Endodermal cell (in vitro differentiated cells): ENCODE data around the gene UBE2H. TPM values are rescaled to one million over a fixed set of nuclear protein-coding genes. Genes with fewer than 3 reads are reported as not detected.

ENCODE experiments used
- DNase-seq: peaks from one replicate; pipeline ENCODE4 v3.0.0-alpha.2; 2017
- H3K27ac ChIP-seq: 2 replicates; pipeline ENCODE4 v1.5.1; 2013; ENCODE audit warnings: mild to moderate bottlenecking, low read depth, low read length, moderate library complexity
- H3K27me3 ChIP-seq: 2 replicates; pipeline ENCODE4 v1.6.1; 2013; ENCODE audit warnings: mild to moderate bottlenecking, low read length, moderate library complexity; ENCODE audit not compliant: insufficient read depth, control insufficient read depth, poor library complexity, severe bottlenecking
- H3K36me3 ChIP-seq: 2 replicates; pipeline ENCODE4 v1.7.0; 2013; ENCODE audit warnings: mild to moderate bottlenecking, low read length, moderate library complexity; ENCODE audit not compliant: control insufficient read depth, insufficient read depth
- H3K4me1 ChIP-seq: one replicate; pipeline ENCODE4 v1.7.0; 2013; ENCODE audit warnings: low read length; ENCODE audit not compliant: control insufficient read depth, insufficient read depth
- H3K4me3 ChIP-seq: 2 replicates; pipeline ENCODE4 v1.5.1; 2013; ENCODE audit warnings: mild to moderate bottlenecking, low read length, moderate library complexity
- H3K9ac ChIP-seq: 2 replicates; pipeline ENCODE4 v1.6.1; 2013; ENCODE audit warnings: mild to moderate bottlenecking, low read length, moderate library complexity; ENCODE audit not compliant: poor library complexity, severe bottlenecking; ENCODE audit errors: extremely low read depth
- H3K9me3 ChIP-seq: 2 replicates; pipeline ENCODE4 v1.6.1; 2013; ENCODE audit warnings: mild to moderate bottlenecking, low read length, moderate library complexity; ENCODE audit not compliant: control insufficient read depth
- H3K27ac Mint-ChIP-seq: 2 replicates; pipeline ENCODE4 v1.8.0; 2020; ENCODE audit warnings: mixed read lengths
- H3K27me3 Mint-ChIP-seq: 2 replicates; pipeline ENCODE4 v1.8.0; 2021; ENCODE audit warnings: mild to moderate bottlenecking, mixed read lengths; ENCODE audit not compliant: insufficient read depth
- H3K36me3 Mint-ChIP-seq: 2 replicates; pipeline ENCODE4 v1.8.0; 2020; ENCODE audit warnings: low read depth, mixed read lengths
- H3K4me1 Mint-ChIP-seq: 2 replicates; pipeline ENCODE4 v1.8.0; 2020; ENCODE audit warnings: mixed read lengths
- H3K4me3 Mint-ChIP-seq: 2 replicates; pipeline ENCODE4 v1.8.0; 2020; ENCODE audit warnings: mild to moderate bottlenecking, moderate library complexity, mixed read lengths
- H3K9me3 Mint-ChIP-seq: 2 replicates; pipeline ENCODE4 v1.8.0; 2020; ENCODE audit warnings: mild to moderate bottlenecking, mixed read lengths
- WGBS, 2 experiments: methylation state at CpG; one replicate each; pipeline versions ENCODE4 v1.1.5 to v1.1.7; 2013; ENCODE audit warnings: missing lambda C conversion rate in 2 of 2, mixed read lengths in 1 of 2; ENCODE audit not compliant: insufficient coverage in 1 of 2, insufficient read length in 1 of 2; 5-methylcytosine and 5-hydroxymethylcytosine counted together
- total RNA-seq, 2 donors: library from RNA; stranded (reverse); fragmentation: NEBNext Ultra II Directional in 1 of 2; extraction: Animal tissue kit (Norgen Biotek cat#: 25700) in 1 of 2; gene quantifications; 2 replicates in 1 of 2; 3 replicates in 1 of 2; pipeline ENCODE4 v1.2.1, GENCODE V29; 2021
- TF ChIP-seq, protein P1 (sequence below): fragments of 200-600 bp; sonication (generic); conservative IDR thresholded peaks from 2 replicates; pipeline ENCODE4 v1.5.0; 2021; ENCODE audit warnings: antibody characterized with exemption, mild to moderate bottlenecking

Gene UBE2H
- total RNA-seq, 2 donors from 2014 or later: 74.5 to 74.7 TPM

DNA sequence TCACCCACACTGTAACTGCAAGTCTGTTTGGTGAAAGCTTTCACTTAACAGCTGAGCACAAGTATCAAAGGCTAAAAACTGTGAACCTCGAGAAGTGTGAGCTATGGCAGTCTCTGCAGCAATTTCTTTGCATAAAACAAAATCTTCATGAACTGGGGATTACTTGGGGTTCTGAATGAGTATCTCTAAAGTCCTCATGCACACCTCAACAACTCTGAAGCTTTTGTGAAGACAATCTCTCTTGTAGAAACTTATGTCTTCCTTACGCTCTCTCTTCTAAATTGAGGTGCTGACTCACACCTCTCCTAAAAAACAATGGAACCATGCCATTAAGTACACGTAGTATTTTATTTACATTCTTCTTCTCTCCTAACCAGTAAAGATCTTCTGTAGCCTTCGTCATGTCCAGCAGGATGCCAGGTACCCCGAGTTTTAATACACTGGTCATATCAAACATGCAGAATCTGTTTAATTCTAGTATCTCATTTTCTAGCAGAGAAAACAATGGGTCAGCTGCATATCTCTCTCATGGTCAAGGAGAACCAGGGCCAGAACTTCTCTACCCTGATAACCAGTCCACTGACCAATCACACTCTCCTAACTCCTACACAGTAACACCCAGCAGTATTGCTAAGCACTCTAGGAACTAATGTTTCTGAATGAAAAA, 76.9 kb downstream of the UBE2H start:
- no peak overlapping the region for H3K9ac ChIP-seq
- no peak for DNase-seq
- TF ChIP-seq, protein P1, sequence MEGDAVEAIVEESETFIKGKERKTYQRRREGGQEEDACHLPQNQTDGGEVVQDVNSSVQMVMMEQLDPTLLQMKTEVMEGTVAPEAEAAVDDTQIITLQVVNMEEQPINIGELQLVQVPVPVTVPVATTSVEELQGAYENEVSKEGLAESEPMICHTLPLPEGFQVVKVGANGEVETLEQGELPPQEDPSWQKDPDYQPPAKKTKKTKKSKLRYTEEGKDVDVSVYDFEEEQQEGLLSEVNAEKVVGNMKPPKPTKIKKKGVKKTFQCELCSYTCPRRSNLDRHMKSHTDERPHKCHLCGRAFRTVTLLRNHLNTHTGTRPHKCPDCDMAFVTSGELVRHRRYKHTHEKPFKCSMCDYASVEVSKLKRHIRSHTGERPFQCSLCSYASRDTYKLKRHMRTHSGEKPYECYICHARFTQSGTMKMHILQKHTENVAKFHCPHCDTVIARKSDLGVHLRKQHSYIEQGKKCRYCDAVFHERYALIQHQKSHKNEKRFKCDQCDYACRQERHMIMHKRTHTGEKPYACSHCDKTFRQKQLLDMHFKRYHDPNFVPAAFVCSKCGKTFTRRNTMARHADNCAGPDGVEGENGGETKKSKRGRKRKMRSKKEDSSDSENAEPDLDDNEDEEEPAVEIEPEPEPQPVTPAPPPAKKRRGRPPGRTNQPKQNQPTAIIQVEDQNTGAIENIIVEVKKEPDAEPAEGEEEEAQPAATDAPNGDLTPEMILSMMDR: no peak
- Mint-ChIP-seq H3K27me3 (no peaks in the 10 kb centered on the region), H3K4me3 (no peak overlapping the region), H3K9me3 (no peaks in the 10 kb centered on the region), H3K36me3 (peaks cover 40% of the 10 kb centered on the region), H3K4me1 (peaks cover 39% of the 10 kb centered on the region), H3K27ac (peak overlapping the region; percentile 26)
- H3K9me3 ChIP-seq: no peaks in the 10 kb centered on the region
- no peak overlapping the region for H3K27ac ChIP-seq
- H3K4me3 ChIP-seq: no peak overlapping the region
- WGBS, 2 experiments: 81 to 87% methylated on average over 5 of the region's 5 CpGs
- H3K27me3 ChIP-seq: no peaks in the 10 kb centered on the region
- peaks cover 37% of the 10 kb centered on the region for H3K36me3 ChIP-seq
- peaks cover 9% of the 10 kb centered on the region for H3K4me1 ChIP-seq

DNA sequence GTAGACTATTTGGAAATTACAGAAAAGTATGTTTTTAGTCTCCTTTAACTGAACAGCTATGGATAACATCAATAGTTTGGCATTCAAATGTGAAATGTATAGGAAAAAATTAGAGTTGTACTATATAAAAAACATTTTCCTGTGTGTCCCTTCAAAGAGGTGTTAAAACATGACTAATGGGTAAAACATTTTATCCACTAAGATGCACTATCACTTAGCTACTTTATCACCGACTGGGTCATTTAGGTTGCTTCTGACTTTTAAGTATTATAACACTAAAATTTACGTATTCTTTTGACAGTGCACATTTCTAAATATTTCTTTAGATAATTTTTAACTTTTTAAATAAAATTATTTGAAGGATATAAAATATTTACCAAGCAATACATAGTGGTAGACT, 77.6 kb downstream of the UBE2H start:
- TF ChIP-seq, protein P1: no peak

DNA sequence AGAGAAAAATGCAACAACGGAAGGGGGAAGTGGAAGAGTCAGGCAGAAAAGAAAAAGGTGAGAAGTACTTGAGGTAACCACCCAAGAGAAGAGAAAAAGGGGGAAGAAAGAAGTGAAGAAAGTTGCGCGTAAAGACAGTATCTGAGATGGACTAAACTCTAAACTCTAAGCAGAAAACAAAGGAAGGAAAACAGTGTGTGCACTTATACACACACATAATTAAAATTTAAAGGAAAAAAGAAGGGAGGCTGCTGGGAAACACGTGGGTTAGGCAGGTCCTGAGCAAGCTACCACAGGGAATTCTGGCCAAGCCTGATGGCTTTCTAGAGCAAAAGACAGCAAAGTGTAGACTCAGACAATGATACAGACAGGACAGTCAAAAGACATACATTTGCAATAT, 78.0 kb downstream of the UBE2H start:
- TF ChIP-seq, protein P1: no peak
- Histone ChIP-seq H3K27ac (no peak overlapping the region), H3K9ac (no peak overlapping the region), H3K4me1 (peaks cover 9% of the 10 kb centered on the region), H3K9me3 (no peaks in the 10 kb centered on the region), H3K36me3 (peaks cover 34% of the 10 kb centered on the region), H3K27me3 (no peaks in the 10 kb centered on the region), H3K4me3 (no peak overlapping the region)
- Mint-ChIP-seq H3K27ac (no peak overlapping the region), H3K4me3 (no peak overlapping the region), H3K36me3 (peaks cover 42% of the 10 kb centered on the region), H3K4me1 (peaks cover 35% of the 10 kb centered on the region), H3K9me3 (no peaks in the 10 kb centered on the region), H3K27me3 (no peaks in the 10 kb centered on the region)
- no peak for DNase-seq
- 76 to 96% methylated on average over 2 to 4 of the region's 4 CpGs for WGBS, 2 experiments

More for the DNA sequence above, 77.6 kb downstream of the UBE2H start:
- Mint-ChIP-seq H3K27me3 (no peaks in the 10 kb centered on the region), H3K4me3 (no peak overlapping the region), H3K9me3 (no peaks in the 10 kb centered on the region), H3K27ac (no peak overlapping the region), H3K4me1 (peaks cover 36% of the 10 kb centered on the region), H3K36me3 (peaks cover 42% of the 10 kb centered on the region)
- Histone ChIP-seq H3K9ac (no peak overlapping the region), H3K4me3 (no peak overlapping the region), H3K36me3 (peaks cover 36% of the 10 kb centered on the region), H3K4me1 (peaks cover 9% of the 10 kb centered on the region), H3K9me3 (no peaks in the 10 kb centered on the region), H3K27ac (no peak overlapping the region), H3K27me3 (no peaks in the 10 kb centered on the region)
- DNase-seq: no peak
- WGBS, 2 experiments: 100% methylated on average over 1 of the region's 2 CpGs; no CpG with 5 or more reads in 1 of the 2 experiments
